ENCODE results near the gene SETDB2.

GRCh38 chr13:49495783-49496762 lies 52.0 kb downstream of the SETDB2 start, which contains the start of gene PHF11:
- TF ChIP-seq YY1 (IDR thresholded peaks at IDR 0.05; ENCODE audit: low read depth) (no peak), EP300 (IDR thresholded peaks at IDR 0.05; ENCODE audit: borderline replicate concordance) (no peak), ZBTB7A (IDR thresholded peaks at IDR 0.05; ENCODE audit: low read depth) (no peak), CEBPB (IDR thresholded peaks at IDR 0.05) (no peak), MAX (IDR thresholded peaks at IDR 0.05) (no peak), USF1 (IDR thresholded peaks at IDR 0.05) (no peak), TAF1 (IDR thresholded peaks at IDR 0.05; ENCODE audit: low read depth) (no peak), REST (IDR thresholded peaks at IDR 0.05; ENCODE audit: low read depth) (no peak), CREB1 (IDR thresholded peaks at IDR 0.05; ENCODE audit: low read depth) (no peak)

All from Ishikawa (cell line).